IPS-20b (cell line): Measurements from ENCODE around the gene CYP27C1.
A peak's percentile ranks its signal among the peaks of the same experiment; 100 is the strongest.

Source experiments
- H3K27ac ChIP-seq: one replicate; pipeline ENCODE4 v1.5.1; 2013; ENCODE audit warnings: low read length
- H3K27me3 ChIP-seq: 2 replicates; pipeline ENCODE4 v1.6.1; 2013; ENCODE audit warnings: mild to moderate bottlenecking, low read length, inconsistent platforms; ENCODE audit not compliant: insufficient read depth
- H3K36me3 ChIP-seq: 2 replicates; pipeline ENCODE4 v1.6.1; 2013; ENCODE audit warnings: low read depth, mild to moderate bottlenecking, inconsistent platforms, low read length, moderate library complexity; ENCODE audit not compliant: insufficient read depth
- H3K4me1 ChIP-seq: 2 replicates; pipeline ENCODE4 v1.6.1; 2013; ENCODE audit warnings: mild to moderate bottlenecking, control low read depth, inconsistent platforms, low read length, moderate library complexity; ENCODE audit not compliant: insufficient read depth
- H3K4me3 ChIP-seq: 2 replicates; pipeline ENCODE4 v1.5.1; 2013; ENCODE audit warnings: mild to moderate bottlenecking, low read length, inconsistent platforms
- H3K9ac ChIP-seq: 2 replicates; pipeline ENCODE4 v1.6.1; 2013; ENCODE audit warnings: low read depth, mild to moderate bottlenecking, inconsistent platforms, low read length, moderate library complexity
- H3K9me3 ChIP-seq: 2 replicates; pipeline ENCODE4 v1.6.1; 2013; ENCODE audit warnings: mild to moderate bottlenecking, low read depth, low read length, inconsistent platforms; ENCODE audit not compliant: insufficient read depth

CYP27C1 gene

GRCh38 chr2:127197475-127198385 lies 22.4 kb downstream of the CYP27C1 start:
- Histone ChIP-seq H3K27ac (no peak overlapping the region), H3K9ac (no peak overlapping the region), H3K4me3 (no peak overlapping the region), H3K36me3 (no peaks in the 10 kb centered on the region), H3K9me3 (no peaks in the 10 kb centered on the region), H3K4me1 (peaks cover 13% of the 10 kb centered on the region; the same call in 1 of the 2 replicates), H3K27me3 (no peaks in the 10 kb centered on the region)

- Histone ChIP-seq H3K27me3 (no peaks in the 10 kb centered on the region), H3K9ac (no peak overlapping the region), H3K4me1 (peaks cover 13% of the 10 kb centered on the region; the same call in 1 of the 2 replicates), H3K27ac (no peak overlapping the region), H3K9me3 (no peaks in the 10 kb centered on the region), H3K4me3 (no peak overlapping the region), H3K36me3 (no peaks in the 10 kb centered on the region)
Observed at GRCh38 chr2:127196998-127197397, 23.1 kb downstream of the CYP27C1 start.

GRCh38 chr2:127196549-127196948 lies 23.6 kb downstream of the CYP27C1 start:
- no peaks in the 10 kb centered on the region for H3K9me3 ChIP-seq
- H3K9ac ChIP-seq = no peak overlapping the region
- H3K27me3 ChIP-seq = no peaks in the 10 kb centered on the region
- H3K4me3 ChIP-seq = no peak overlapping the region
- peaks cover 13% of the 10 kb centered on the region; the same call in 1 of the 2 replicates for H3K4me1 ChIP-seq
- no peaks in the 10 kb centered on the region for H3K36me3 ChIP-seq
- H3K27ac ChIP-seq = no peak overlapping the region

GRCh38 chr2:127195140-127196074 lies 24.7 kb downstream of the CYP27C1 start:
- Histone ChIP-seq H3K27me3 (no peaks in the 10 kb centered on the region), H3K9me3 (no peaks in the 10 kb centered on the region), H3K36me3 (no peaks in the 10 kb centered on the region), H3K4me1 (peaks cover 13% of the 10 kb centered on the region; the same call in 1 of the 2 replicates), H3K27ac (no peak overlapping the region), H3K9ac (no peak overlapping the region), H3K4me3 (no peak overlapping the region)

GRCh38 chr2:127194447-127194846 lies 25.7 kb downstream of the CYP27C1 start:
- Histone ChIP-seq H3K9ac (peak overlapping the region; percentile 60; the same call in 1 of the 2 replicates), H3K27ac (no peak overlapping the region), H3K27me3 (no peaks in the 10 kb centered on the region), H3K9me3 (no peaks in the 10 kb centered on the region), H3K4me3 (peak overlapping the region; percentile 31; the same call in 1 of the 2 replicates), H3K36me3 (no peaks in the 10 kb centered on the region), H3K4me1 (peaks cover 13% of the 10 kb centered on the region; the same call in 1 of the 2 replicates)

- Histone ChIP-seq H3K27ac (no peak overlapping the region), H3K27me3 (no peaks in the 10 kb centered on the region), H3K36me3 (no peaks in the 10 kb centered on the region), H3K9ac (peak overlapping the region; percentile 60; the same call in 1 of the 2 replicates), H3K4me1 (peaks cover 13% of the 10 kb centered on the region; the same call in 1 of the 2 replicates), H3K4me3 (peak overlapping the region; percentile 31; the same call in 1 of the 2 replicates), H3K9me3 (no peaks in the 10 kb centered on the region)
Observed at GRCh38 chr2:127193967-127194280, 26.2 kb downstream of the CYP27C1 start.

GRCh38 chr2:127193164-127193966 lies 26.7 kb downstream of the CYP27C1 start:
- no peak overlapping the region for H3K27ac ChIP-seq
- no peaks in the 10 kb centered on the region for H3K36me3 ChIP-seq
- peak overlapping the region; percentile 31; the same call in 1 of the 2 replicates for H3K4me3 ChIP-seq
- H3K4me1 ChIP-seq = peaks cover 13% of the 10 kb centered on the region; the same call in 1 of the 2 replicates
- H3K9me3 ChIP-seq = no peaks in the 10 kb centered on the region
- H3K27me3 ChIP-seq = no peaks in the 10 kb centered on the region
- H3K9ac ChIP-seq = peak overlapping the region; percentile 60; the same call in 1 of the 2 replicates

- no peak overlapping the region for H3K27ac ChIP-seq
- H3K9ac ChIP-seq = no peak overlapping the region
- H3K27me3 ChIP-seq = no peaks in the 10 kb centered on the region
- H3K9me3 ChIP-seq = no peaks in the 10 kb centered on the region
- H3K4me1 ChIP-seq = peaks cover 19% of the 10 kb centered on the region; the same call in 1 of the 2 replicates
- no peak overlapping the region for H3K4me3 ChIP-seq
- no peaks in the 10 kb centered on the region for H3K36me3 ChIP-seq
Observed at GRCh38 chr2:127191331-127192219, 28.5 kb downstream of the CYP27C1 start.

GRCh38 chr2:127188797-127189196 lies 31.3 kb downstream of the CYP27C1 start:
- Histone ChIP-seq H3K27me3 (no peaks in the 10 kb centered on the region), H3K9me3 (no peaks in the 10 kb centered on the region)

GRCh38 chr2:127187831-127188230 lies 32.3 kb downstream of the CYP27C1 start:
- no peak overlapping the region for H3K27ac ChIP-seq
- peaks cover 7% of the 10 kb centered on the region; the same call in 1 of the 2 replicates for H3K4me1 ChIP-seq
- H3K27me3 ChIP-seq = no peaks in the 10 kb centered on the region
- H3K9me3 ChIP-seq = no peaks in the 10 kb centered on the region
- H3K4me3 ChIP-seq = no peak overlapping the region
- H3K36me3 ChIP-seq = no peaks in the 10 kb centered on the region
- H3K9ac ChIP-seq = no peak overlapping the region

More at GRCh38 chr2:127188797-127189196, 31.3 kb downstream of the CYP27C1 start:
- H3K27ac ChIP-seq = no peak overlapping the region
- H3K4me1 ChIP-seq = peaks cover 12% of the 10 kb centered on the region; the same call in 1 of the 2 replicates
- H3K4me3 ChIP-seq = no peak overlapping the region
- no peaks in the 10 kb centered on the region for H3K36me3 ChIP-seq
- H3K9ac ChIP-seq = no peak overlapping the region
